Measurements from ENCODE around the gene MATN1. TPM values are rescaled to one million over a fixed set of nuclear protein-coding genes. Genes with fewer than 3 reads are reported as not detected.
A peak's percentile ranks its signal among the peaks of the same experiment; 100 is the strongest.

Gene MATN1
- total and polyA plus RNA-seq, 2 of the 4 experiments (the other 2 are of a cell fraction) = 0.27 TPM; not detected in 1

- Histone ChIP-seq H3K27me3 (ENCODE audit: control insufficient read depth, insufficient read depth, low read length) (peaks cover 9% of the 10 kb centered on the region), H3K9me3 (ENCODE audit: control insufficient read depth, insufficient read depth, low read length) (no peaks in the 10 kb centered on the region), H3K4me1 (ENCODE audit: control insufficient read depth, insufficient read depth, low read length) (peaks cover 13% of the 10 kb centered on the region), H3K56ac (ENCODE audit: extremely low read depth, insufficient read depth, low read length) (no peak overlapping the region), H2BK120ac (ENCODE audit: low read depth, low read length) (no peak overlapping the region), H3K79me1 (ENCODE audit: low read depth in 1 of 2, low read length in 2 of 2) (no peaks in the 10 kb centered on the region), H2BK20ac (ENCODE audit: low read depth, low read length) (no peak overlapping the region), H3K14ac (replicated peaks; ENCODE audit: low read depth, low read length) (no peak overlapping the region), H3K9me1 (ENCODE audit: insufficient read depth, low read length) (peaks cover 12% of the 10 kb centered on the region), H3K4ac (ENCODE audit: low read depth, low read length) (no peak overlapping the region), H3K23ac (ENCODE audit: low read depth, low read length) (no peak overlapping the region), H3K4me2 (ENCODE audit: low read depth, low read length) (no peak overlapping the region), H2BK5ac (ENCODE audit: low read depth, low read length, poor library complexity, severe bottlenecking) (no peak overlapping the region), H4K8ac (ENCODE audit: low read depth in 2 of 2, low read length in 2 of 2) (no peak overlapping the region), H2AK5ac (ENCODE audit: low read depth, low read length) (no peak overlapping the region), H3K9ac (ENCODE audit: low read depth, low read length) (no peak overlapping the region), H2AFZ (replicated peaks; ENCODE audit: low read length, poor library complexity) (peak overlapping the region; percentile 51), H3K36me3 (ENCODE audit: control insufficient read depth, insufficient read depth, low read length) (no peaks in the 10 kb centered on the region), H4K5ac (ENCODE audit: low read depth, low read length) (no peak overlapping the region), H3K27ac (ENCODE audit: insufficient read depth, low read length) (no peak overlapping the region), H2BK15ac (ENCODE audit: low read depth, low read length) (no peak overlapping the region), H3K4me3 (ENCODE audit: insufficient read depth, low read depth, low read length) (no peak overlapping the region), H4K91ac (ENCODE audit: insufficient read depth, low read depth, low read length) (no peak overlapping the region), H3K18ac (ENCODE audit: low read depth, low read length) (no peak overlapping the region), H4K20me1 (ENCODE audit: insufficient read depth, low read length) (no peaks in the 10 kb centered on the region; the same call in 1 of the 2 replicates), H2AK9ac (replicated peaks; ENCODE audit: low read depth, low read length, poor library complexity) (no peak overlapping the region)
- CTCF ChIA-PET = interaction anchor here (1.2 kb wide), 1 partner anchor 34 kb away, joined by 4 read pairs; no protein-coding TSS in a partner anchor
- DNase-seq = no peak
- no CpG with 5 or more reads among the region's 9 CpGs for WGBS, 2 experiments (ENCODE audit: extremely low coverage in 2 of 2, insufficient read length in 1 of 2)
- POLR2A ChIA-PET (ENCODE audit: unreplicated experiment) = no interaction called here
- in situ Hi-C loops (cut with MboI; ENCODE audit: low sequenced_read_pairs) = no loop called here
- BruUV-seq (replicated peaks) = no TSS peak
- TF ChIP-seq MAFK (IDR thresholded peaks at IDR 0.05; ENCODE audit: low read depth, low read length) (no peak), POLR2A (IDR thresholded peaks at IDR 0.05; ENCODE audit: low read depth, low read length) (no peak), BHLHE40 (IDR thresholded peaks at IDR 0.05; ENCODE audit: low read depth, low read length) (no peak), SMC3 (IDR thresholded peaks at IDR 0.05; ENCODE audit: low read depth, low read length) (no peak), ELK1 (IDR thresholded peaks at IDR 0.05; ENCODE audit: borderline replicate concordance, low read depth, low read length) (no peak), MAZ (IDR thresholded peaks at IDR 0.05; ENCODE audit: borderline replicate concordance, low read depth, low read length) (no peak), CTCF (conservative IDR thresholded peaks at IDR 0.05; ENCODE audit: low read depth, low read length) (no peak), RAD21 (IDR thresholded peaks at IDR 0.05; ENCODE audit: low read length) (no peak), FOS (IDR thresholded peaks at IDR 0.05; ENCODE audit: low read depth, low read length) (no peak), CHD1 (IDR thresholded peaks at IDR 0.05; ENCODE audit: low read depth, low read length) (no peak), USF2 (IDR thresholded peaks at IDR 0.05; ENCODE audit: low read depth, low read length) (no peak), RCOR1 (IDR thresholded peaks at IDR 0.05; ENCODE audit: insufficient replicate concordance, low read length) (no peak), RFX5 (IDR thresholded peaks at IDR 0.05; ENCODE audit: low read depth, low read length) (no peak), MXI1 (IDR thresholded peaks at IDR 0.05; ENCODE audit: borderline replicate concordance, low read depth, low read length) (no peak), NFE2L2 (IDR thresholded peaks at IDR 0.05; ENCODE audit: low read depth, low read length) (no peak), CEBPB (IDR thresholded peaks at IDR 0.05; ENCODE audit: low read depth, low read length) (no peak)
- dilution Hi-C loops (cut with HindIII; ENCODE audit: low sequenced_read_pairs, unreplicated experiment) = no loop called here
- intact Hi-C loops (cut with micrococcal nuclease) = no loop called here
- ATAC-seq (ENCODE audit: low read depth) = no peak
Measured at GRCh38 chr1:30752651-30752908, 29.2 kb upstream of the MATN1 start.

Measured in IMR-90 (cell line).